ENCODE results near the gene STN1. TPM values are rescaled to one million over a fixed set of nuclear protein-coding genes. Genes with fewer than 3 reads are reported as not detected.

Gene STN1
- total RNA-seq, 4 donors from 2014 or later = 9.5 to 37.1 (median 18.5) TPM

DNA sequence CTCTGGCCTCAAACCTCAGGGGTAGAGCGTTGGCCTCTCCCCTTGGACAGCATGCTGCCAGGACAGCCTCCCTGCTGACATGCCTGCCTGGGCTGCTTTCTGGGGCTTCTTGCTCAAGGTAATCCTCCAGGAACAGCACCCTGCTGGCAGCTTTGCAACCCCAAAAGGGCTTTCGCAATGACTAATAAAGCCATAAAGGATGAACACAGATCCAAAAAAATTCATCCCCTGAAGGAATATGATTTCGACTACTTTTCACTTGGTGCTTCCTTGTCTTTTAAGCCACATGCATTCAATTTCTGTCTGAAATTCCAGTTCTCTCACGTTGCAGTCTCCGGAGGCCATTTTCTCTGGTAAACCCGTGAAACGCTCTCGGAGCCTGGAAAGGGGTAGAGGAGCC, 47.5 kb downstream of the STN1 start:
- DNase-seq = no peak
- H3K36me3 ChIP-seq = no peaks in the 10 kb centered on the region
- no peaks in the 10 kb centered on the region for H3K4me1 ChIP-seq
- no peak overlapping the region for H3K4me3 ChIP-seq
- no peaks in the 10 kb centered on the region for H3K27me3 ChIP-seq
- TF ChIP-seq POLR2A (IDR thresholded peaks at IDR 0.05) = no peak
- TF ChIP-seq, protein P1, sequence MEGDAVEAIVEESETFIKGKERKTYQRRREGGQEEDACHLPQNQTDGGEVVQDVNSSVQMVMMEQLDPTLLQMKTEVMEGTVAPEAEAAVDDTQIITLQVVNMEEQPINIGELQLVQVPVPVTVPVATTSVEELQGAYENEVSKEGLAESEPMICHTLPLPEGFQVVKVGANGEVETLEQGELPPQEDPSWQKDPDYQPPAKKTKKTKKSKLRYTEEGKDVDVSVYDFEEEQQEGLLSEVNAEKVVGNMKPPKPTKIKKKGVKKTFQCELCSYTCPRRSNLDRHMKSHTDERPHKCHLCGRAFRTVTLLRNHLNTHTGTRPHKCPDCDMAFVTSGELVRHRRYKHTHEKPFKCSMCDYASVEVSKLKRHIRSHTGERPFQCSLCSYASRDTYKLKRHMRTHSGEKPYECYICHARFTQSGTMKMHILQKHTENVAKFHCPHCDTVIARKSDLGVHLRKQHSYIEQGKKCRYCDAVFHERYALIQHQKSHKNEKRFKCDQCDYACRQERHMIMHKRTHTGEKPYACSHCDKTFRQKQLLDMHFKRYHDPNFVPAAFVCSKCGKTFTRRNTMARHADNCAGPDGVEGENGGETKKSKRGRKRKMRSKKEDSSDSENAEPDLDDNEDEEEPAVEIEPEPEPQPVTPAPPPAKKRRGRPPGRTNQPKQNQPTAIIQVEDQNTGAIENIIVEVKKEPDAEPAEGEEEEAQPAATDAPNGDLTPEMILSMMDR (IDR thresholded peaks at IDR 0.05) = no peak
- no peaks in the 10 kb centered on the region for H3K9me3 ChIP-seq
- H3K27ac ChIP-seq = no peak overlapping the region

DNA sequence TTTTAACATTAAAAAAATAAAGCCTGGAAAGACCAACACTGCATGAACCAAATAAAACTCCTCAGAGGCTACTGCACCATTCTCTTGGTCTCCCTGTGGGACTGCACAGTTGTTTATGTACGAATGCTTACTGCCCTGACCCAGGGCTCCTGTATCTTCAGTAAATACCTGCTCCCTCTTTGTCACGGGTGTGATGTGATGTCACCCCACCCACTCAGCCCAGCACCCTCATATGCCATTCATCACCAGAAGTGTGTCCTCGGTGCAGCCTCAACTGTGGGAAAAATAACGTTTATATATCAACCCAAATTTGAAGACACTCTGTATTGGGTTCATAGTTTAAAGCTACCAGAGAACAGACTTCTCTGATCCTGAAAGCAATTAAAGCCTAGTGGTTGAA, 48.6 kb downstream of the STN1 start:
- Histone ChIP-seq H3K27me3 (no peaks in the 10 kb centered on the region), H3K4me3 (no peak overlapping the region), H3K4me1 (no peaks in the 10 kb centered on the region), H3K27ac (no peak overlapping the region), H3K9me3 (peaks cover 0 to 3% (median 0%) of the 10 kb centered on the region in 4 donors), H3K36me3 (no peaks in the 10 kb centered on the region)
- DNase-seq = no peak
- TF ChIP-seq POLR2A (IDR thresholded peaks at IDR 0.05) = no peak
- TF ChIP-seq, protein P1 (IDR thresholded peaks at IDR 0.05) = no peak

GRCh38 chr10:103868200-103868599, 49.8 kb downstream of the STN1 start:
- no peak overlapping the region for H3K27ac ChIP-seq
- H3K4me3 ChIP-seq = no peak overlapping the region
- no peak for TF ChIP-seq POLR2A (IDR thresholded peaks at IDR 0.05)
- TF ChIP-seq, protein P1 (IDR thresholded peaks at IDR 0.05) = no peak
- peaks cover 0 to 3% (median 0%) of the 10 kb centered on the region in 4 donors for H3K9me3 ChIP-seq
- no peak for DNase-seq
- no peaks in the 10 kb centered on the region for H3K27me3 ChIP-seq
- no peaks in the 10 kb centered on the region for H3K4me1 ChIP-seq
- no peaks in the 10 kb centered on the region for H3K36me3 ChIP-seq

DNA sequence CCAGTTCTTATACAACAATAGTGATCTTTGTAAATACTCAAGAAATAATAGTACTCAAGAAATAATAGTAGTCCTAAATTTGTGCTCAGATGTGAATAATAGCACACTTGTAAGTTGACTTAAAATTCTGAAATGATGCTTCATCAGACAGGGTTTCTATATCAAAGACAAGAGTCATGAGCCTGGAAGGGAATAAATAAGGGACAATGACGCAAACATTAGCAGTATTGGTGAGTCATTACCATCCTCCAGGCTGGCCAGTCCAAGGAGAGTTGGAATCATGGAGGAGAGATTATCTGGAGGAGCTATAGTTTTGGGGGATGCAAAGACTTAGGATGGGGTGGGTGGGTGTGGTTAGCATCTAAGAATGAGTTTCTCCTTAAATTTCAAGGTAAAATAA, 56.5 kb downstream of the STN1 start:
- Histone ChIP-seq H3K27me3 (no peaks in the 10 kb centered on the region), H3K36me3 (no peaks in the 10 kb centered on the region), H3K27ac (no peak overlapping the region), H3K4me1 (peaks cover 0 to 5% (median 0%) of the 10 kb centered on the region in 4 donors), H3K4me3 (no peak overlapping the region), H3K9me3 (peaks cover 0 to 3% (median 0%) of the 10 kb centered on the region in 4 donors)
- DNase-seq = no peak
- no peak for TF ChIP-seq POLR2A (IDR thresholded peaks at IDR 0.05)
- TF ChIP-seq, protein P1 (IDR thresholded peaks at IDR 0.05) = no peak

DNA sequence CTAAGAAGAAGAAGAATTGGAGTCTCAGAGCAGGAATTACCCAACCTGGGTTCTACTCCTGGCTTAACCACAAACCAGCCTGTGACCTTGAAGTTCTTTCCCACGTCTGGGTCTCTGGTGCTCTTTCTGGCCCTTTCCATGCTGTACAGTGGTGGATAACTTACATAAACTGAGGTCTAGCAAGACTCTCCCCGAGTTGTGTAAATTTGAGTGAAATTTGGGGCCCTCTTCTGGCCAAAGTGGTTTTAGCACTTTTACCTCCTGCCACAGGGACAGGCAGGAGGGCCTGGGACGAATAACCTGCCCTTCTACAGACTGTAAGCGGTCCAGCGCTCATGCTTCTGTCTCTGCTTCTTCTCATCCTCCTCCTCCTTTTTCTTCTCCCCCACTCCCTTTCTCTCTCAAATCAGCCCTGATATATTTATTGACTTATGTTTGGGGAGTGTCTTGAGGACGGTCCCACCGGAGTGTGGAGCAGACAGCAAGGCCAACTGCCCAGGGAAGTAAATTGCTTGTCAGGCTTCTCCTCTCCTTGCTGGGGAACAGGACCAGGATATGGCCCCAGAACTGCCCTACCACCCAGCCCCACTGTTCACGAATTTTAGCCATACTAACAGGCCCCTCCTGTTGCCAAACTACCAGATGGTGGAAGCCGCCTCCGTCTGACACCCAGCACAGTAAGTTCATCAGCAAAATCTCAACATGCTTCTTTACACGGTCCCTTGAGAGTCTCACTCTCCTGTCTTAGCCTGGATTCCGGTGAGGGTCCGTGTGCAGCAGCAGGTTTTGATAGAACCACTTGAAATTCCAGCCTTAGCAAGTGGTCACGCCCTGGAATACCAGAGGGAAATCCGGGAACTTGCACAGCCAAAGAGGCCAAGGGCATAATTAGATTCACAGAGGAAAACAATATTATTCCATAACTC, 58.6 kb downstream of the STN1 start:
- Histone ChIP-seq H3K9me3 (no peaks in the 10 kb centered on the region), H3K4me3 (no peak overlapping the region), H3K36me3 (no peaks in the 10 kb centered on the region), H3K27ac (no peak overlapping the region), H3K27me3 (no peaks in the 10 kb centered on the region), H3K4me1 (peaks cover 0 to 14% (median 6%) of the 10 kb centered on the region in 4 donors)
- DNase-seq = peak in 1 of 3 donors; percentile 80
- no peak for TF ChIP-seq POLR2A (IDR thresholded peaks at IDR 0.05)
- TF ChIP-seq, protein P1 (IDR thresholded peaks at IDR 0.05) = peak; percentile 18 to 86 (median 72)

All from Peyer's patch (tissue), 4 donors.